Mucosa of rectum (tissue), 2 donors: ENCODE measurements around the gene EPHB1.
"Not testable (repeated sequence)": the region's sequence is repeated elsewhere in the genome, so short reads cannot be mapped to it uniquely, and the experiment has no call there.

Source experiments
- H3K27ac ChIP-seq, 2 donors: one replicate each; pipeline ENCODE4 v1.7.0; 2013; ENCODE audit warnings: inconsistent platforms in 2 of 2, low read depth in 2 of 2, low read length in 2 of 2
- H3K27me3 ChIP-seq, 2 donors: one replicate each; pipeline ENCODE4 v1.7.0; 2013; ENCODE audit warnings: low read length in 2 of 2; ENCODE audit not compliant: control insufficient read depth in 2 of 2, insufficient read depth in 2 of 2
- H3K36me3 ChIP-seq, 2 donors: one replicate each; pipeline ENCODE4 v1.7.0; 2013; ENCODE audit warnings: low read length in 2 of 2; ENCODE audit not compliant: control insufficient read depth in 2 of 2, insufficient read depth in 2 of 2
- H3K4me1 ChIP-seq, 2 donors: one replicate each; pipeline ENCODE4 v1.7.0; 2013; ENCODE audit warnings: low read length in 2 of 2, mild to moderate bottlenecking in 1 of 2; ENCODE audit not compliant: control insufficient read depth in 2 of 2, insufficient read depth in 2 of 2
- H3K4me3 ChIP-seq, 2 donors: one replicate each; pipeline ENCODE4 v1.7.0; 2013; ENCODE audit warnings: low read length in 2 of 2
- H3K9ac ChIP-seq, 2 donors: one replicate each; pipeline ENCODE4 v1.7.0; 2013; ENCODE audit warnings: low read length in 2 of 2, low read depth in 1 of 2, mild to moderate bottlenecking in 1 of 2
- H3K9me3 ChIP-seq, 2 donors: one replicate each; pipeline ENCODE4 v1.7.0; 2013; ENCODE audit warnings: low read length in 2 of 2; ENCODE audit not compliant: control insufficient read depth in 2 of 2
- donor health status: healthy.
- donor health status: Normal muscosa, but diverticular disease.

Gene EPHB1

DNA sequence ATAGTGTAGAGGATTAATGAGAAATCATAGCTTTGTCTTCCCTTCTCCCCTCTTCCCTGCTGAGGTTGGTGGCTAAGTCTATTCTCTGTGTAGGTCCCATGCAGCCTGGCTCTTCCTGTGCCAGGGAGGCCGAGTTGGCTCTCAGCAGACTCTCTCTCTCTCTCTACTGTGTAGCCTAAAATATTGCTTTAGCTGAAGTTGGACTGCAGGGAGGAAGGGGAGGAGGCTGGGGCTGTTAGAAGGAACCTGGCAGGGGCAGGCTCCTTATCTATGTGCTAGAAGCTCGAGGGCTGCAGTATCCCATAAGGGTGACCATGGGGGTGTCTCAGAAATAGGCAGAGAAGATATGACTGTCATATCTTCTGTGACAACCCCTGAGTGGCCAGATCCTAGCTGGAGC is 160.8 kb downstream of the EPHB1 start:
- no peak overlapping the region for H3K4me3 ChIP-seq
- H3K4me1 ChIP-seq, result no peaks in the 10 kb centered on the region
- H3K27ac ChIP-seq, result no peak overlapping the region
- H3K27me3 ChIP-seq, result no peaks in the 10 kb centered on the region
- no peaks in the 10 kb centered on the region for H3K36me3 ChIP-seq
- no peaks in the 10 kb centered on the region for H3K9me3 ChIP-seq
- no peak overlapping the region for H3K9ac ChIP-seq

DNA sequence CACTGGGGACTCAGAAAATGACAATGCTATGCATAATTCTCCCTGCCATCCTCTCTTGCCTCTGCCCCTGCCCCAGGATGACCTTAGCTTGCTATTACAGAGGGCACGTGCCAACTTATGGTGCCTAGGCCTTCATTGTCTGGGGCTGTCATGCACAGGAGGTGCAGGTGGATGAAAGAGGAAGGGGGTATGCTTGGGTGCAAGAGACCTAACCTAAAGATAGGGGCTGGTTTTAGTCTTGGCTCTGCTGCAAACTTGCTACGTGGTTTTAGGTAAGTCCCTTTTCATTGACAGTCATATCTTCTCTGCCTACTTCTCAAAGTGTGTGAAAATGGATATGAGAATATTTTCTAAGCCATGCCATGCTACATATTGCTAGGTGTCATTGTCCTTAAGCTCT is 161.3 kb downstream of the EPHB1 start:
- H3K9me3 ChIP-seq, result no peaks in the 10 kb centered on the region
- no peaks in the 10 kb centered on the region for H3K27me3 ChIP-seq
- H3K36me3 ChIP-seq, result no peaks in the 10 kb centered on the region
- H3K27ac ChIP-seq, result no peak overlapping the region
- H3K4me1 ChIP-seq, result no peaks in the 10 kb centered on the region
- H3K4me3 ChIP-seq, result no peak overlapping the region
- no peak overlapping the region for H3K9ac ChIP-seq

DNA sequence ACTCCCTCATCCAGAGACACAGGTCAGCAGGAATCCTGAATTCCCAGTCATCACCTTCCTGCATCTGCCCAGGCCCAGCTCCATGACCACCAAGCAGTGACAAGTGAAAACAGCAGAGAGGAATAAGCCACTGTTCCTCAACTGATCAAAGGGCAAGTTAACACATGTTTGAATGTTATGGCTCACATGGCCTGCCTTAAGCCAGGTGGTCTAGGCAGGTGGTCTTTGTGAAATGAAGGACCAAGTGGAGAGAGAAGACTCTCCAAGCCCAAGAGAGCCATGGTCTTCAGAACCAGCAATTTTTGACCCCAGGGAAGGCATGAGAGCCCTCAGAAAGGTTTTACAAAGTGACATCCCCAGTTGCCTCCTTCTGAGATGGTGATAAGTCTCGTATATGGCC is 161.8 kb downstream of the EPHB1 start:
- Histone ChIP-seq H3K4me1 (no peaks in the 10 kb centered on the region), H3K9me3 (no peaks in the 10 kb centered on the region), H3K27ac (no peak overlapping the region), H3K9ac (no peak overlapping the region), H3K27me3 (no peaks in the 10 kb centered on the region), H3K4me3 (no peak overlapping the region), H3K36me3 (no peaks in the 10 kb centered on the region)

DNA sequence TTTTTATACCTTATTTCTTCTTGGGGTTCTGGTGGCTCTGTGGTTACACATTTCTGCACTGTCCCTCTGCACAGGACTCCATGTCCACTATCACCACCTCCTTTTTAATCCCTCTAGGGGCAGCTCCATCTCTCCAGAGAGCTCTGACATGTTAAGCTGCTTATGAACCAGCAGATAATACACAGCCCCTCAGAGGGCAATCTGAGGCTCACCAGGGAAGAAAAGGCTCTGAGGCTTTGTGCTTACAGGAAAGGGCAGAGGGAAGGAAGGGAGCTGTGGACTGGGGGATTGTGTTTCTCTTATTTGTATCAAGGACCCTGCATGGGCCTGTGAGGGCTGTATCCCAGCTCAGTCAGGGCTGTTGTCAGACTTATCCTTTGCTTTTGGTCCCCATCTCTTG is 164.5 kb downstream of the EPHB1 start:
- no peaks in the 10 kb centered on the region for H3K27me3 ChIP-seq
- H3K36me3 ChIP-seq, result no peaks in the 10 kb centered on the region
- H3K4me1 ChIP-seq, result no peaks in the 10 kb centered on the region
- no peak overlapping the region for H3K9ac ChIP-seq
- no peak overlapping the region for H3K4me3 ChIP-seq
- no peaks in the 10 kb centered on the region for H3K9me3 ChIP-seq
- H3K27ac ChIP-seq, result no peak overlapping the region

DNA sequence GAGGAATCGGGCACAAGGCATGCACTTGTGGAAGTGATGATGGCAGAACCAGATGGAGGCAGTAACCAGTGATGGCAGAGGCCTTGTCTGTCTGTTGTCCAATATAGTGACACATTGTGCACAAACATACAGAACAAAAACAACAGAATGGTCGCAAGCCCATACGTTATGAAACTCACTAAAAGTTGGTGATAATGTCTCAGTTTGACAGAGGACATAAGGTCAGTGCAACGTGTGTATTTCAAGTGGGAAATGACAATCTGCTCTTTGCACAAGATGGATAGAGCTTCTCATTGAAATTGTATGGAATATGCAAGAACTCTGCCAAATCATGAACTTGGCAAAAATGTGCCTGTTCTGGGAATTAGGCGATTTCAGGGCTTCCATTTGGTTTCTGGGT is 169.2 kb downstream of the EPHB1 start:
- Histone ChIP-seq H3K27ac (no peak overlapping the region), H3K9me3 (no peaks in the 10 kb centered on the region), H3K4me3 (no peak overlapping the region)

DNA sequence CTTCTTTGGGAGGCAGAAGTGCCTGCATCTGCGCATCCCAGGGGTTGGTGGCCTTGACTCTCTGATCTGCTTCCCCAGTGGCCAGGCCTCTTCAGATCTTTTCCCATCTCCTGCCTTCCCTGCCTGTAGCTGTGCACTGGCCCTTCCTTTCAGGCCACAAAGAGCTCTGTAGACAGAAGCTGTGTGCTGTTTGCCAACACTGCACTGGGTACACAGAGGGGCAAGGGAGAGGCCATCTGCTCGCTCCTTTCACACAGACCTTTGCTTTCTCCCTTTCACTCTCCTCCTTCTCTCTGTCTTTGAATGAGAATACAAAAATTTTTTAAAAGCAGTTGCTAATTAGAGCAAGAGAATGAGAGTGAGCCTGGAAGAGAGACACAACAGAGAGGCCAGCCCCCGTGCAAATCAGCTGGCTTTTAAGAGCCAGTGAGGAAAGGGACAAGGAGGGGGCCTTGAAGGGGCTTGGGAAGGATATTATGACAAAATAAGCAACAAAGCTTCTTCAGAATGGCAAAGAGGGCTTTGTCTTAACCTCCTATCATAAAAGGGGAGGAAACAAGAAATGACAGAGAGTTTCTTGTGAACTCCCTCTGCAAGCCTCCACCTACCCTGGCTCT is 170.9 kb downstream of the EPHB1 start:
- no peak overlapping the region for H3K27ac ChIP-seq
- H3K27me3 ChIP-seq, result no peaks in the 10 kb centered on the region
- H3K9ac ChIP-seq, result no peak overlapping the region
- H3K36me3 ChIP-seq, result no peaks in the 10 kb centered on the region
- no peaks in the 10 kb centered on the region for H3K9me3 ChIP-seq
- H3K4me3 ChIP-seq, result no peak overlapping the region
- H3K4me1 ChIP-seq, result no peaks in the 10 kb centered on the region

More for the DNA sequence above, 169.2 kb downstream of the EPHB1 start:
- no peaks in the 10 kb centered on the region for H3K4me1 ChIP-seq
- H3K27me3 ChIP-seq, result no peaks in the 10 kb centered on the region
- no peak overlapping the region for H3K9ac ChIP-seq
- no peaks in the 10 kb centered on the region for H3K36me3 ChIP-seq

DNA sequence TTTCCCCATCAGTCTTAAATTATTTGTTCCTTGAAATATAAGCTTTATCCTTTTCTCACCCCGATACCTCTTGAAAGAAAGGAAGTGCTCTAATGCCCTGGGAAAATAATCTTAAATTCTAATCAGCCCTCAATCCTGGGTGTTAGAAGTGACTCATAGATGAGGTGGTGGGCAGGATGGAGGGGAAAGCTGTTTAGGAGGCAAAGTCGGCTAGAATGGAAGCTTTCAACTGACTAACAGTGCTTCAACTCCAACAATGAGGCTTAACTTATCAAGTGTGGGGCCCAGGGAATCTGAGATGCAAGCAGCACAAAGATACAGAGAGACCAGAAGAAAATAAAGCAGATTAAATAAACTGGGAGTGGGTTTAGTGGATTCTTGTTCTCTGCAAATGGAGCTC is 175.8 kb downstream of the EPHB1 start:
- H3K27me3 ChIP-seq, result no peaks in the 10 kb centered on the region

DNA sequence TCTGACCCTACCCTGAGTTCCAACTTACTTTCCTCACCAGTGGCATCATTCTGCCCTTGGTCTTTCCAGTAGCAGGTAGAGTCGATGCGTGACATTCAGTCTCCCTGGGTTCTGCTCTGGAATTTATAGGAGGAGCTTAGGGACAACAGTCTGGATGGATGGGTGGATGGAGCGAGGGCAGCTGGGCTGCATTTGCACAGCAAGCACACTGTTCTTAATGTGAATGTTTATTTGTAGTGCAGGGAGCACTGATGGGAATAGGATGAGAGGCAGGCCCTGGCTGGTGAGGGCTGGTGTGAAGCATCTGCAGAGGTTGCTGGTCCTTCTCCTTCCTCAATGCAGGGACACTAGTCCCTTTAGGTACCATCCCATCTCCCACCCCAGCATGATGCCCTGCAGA is 176.2 kb downstream of the EPHB1 start:
- Histone ChIP-seq H3K4me1 (no peaks in the 10 kb centered on the region), H3K9ac (no peak overlapping the region), H3K27ac (no peak overlapping the region), H3K27me3 (no peaks in the 10 kb centered on the region), H3K9me3 (no peaks in the 10 kb centered on the region), H3K36me3 (no peaks in the 10 kb centered on the region), H3K4me3 (no peak overlapping the region)

More for the DNA sequence above, 175.8 kb downstream of the EPHB1 start:
- no peaks in the 10 kb centered on the region for H3K4me1 ChIP-seq
- H3K36me3 ChIP-seq, result no peaks in the 10 kb centered on the region
- no peak overlapping the region for H3K27ac ChIP-seq
- H3K4me3 ChIP-seq, result no peak overlapping the region
- H3K9me3 ChIP-seq, result no peaks in the 10 kb centered on the region
- H3K9ac ChIP-seq, result no peak overlapping the region

DNA sequence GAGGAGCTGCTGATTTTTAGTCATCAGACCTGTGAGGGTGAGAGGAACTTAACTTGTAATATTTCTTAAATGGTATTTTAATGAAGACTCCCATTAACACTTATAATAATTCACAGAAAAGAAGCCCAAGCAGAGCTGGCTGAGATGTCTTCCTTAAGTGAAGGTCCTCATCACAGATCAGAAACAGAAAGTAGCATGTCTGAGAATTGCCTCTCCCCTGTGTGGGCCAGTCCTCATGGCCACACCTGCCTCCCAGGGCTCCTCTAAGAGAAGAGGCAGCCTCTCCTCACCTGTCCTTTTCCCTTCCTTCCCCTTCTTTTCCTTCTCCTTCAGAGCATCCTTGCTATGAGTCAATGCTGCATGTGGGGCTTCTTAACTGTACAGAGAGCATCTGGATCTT is 176.8 kb downstream of the EPHB1 start:
- H3K4me3 ChIP-seq, H3K9me3 ChIP-seq, H3K27ac ChIP-seq, H3K9ac ChIP-seq, H3K27me3 ChIP-seq, H3K36me3 ChIP-seq, H3K4me1 ChIP-seq: not testable (repeated sequence)

DNA sequence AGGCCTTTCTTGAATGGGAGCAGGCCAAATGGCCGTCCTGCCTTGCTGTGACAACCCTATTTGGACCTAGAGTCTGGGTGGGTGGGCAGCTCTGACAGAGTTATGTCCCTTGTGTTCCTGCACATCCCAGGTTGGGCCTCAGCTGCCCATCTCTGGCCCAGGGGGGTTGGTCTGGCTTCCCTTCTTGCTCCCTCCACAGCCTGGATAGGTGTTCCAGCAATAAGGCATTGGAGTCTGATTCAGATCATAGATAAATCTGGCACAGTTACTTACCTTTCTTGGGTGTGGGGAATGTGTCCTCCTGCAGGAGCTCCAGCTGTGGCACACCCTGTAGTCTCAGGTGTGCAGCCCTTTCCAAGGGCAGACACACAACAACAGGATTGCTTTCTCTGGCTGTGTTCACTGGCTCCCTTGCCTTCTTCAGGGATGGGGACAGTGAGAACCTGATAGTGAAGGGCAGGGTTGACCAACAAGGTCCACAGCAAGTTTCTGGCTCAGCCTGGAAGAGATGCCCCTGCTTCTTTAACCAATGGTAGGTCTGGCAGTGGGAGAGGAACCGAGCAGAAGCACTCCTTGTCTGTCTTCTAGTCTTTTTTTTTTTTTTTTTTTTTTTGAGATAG is 177.9 kb downstream of the EPHB1 start:
- Histone ChIP-seq H3K36me3 (no peaks in the 10 kb centered on the region), H3K4me1 (no peaks in the 10 kb centered on the region), H3K9ac (no peak overlapping the region), H3K4me3 (no peak overlapping the region), H3K27me3 (no peaks in the 10 kb centered on the region), H3K27ac (no peak overlapping the region), H3K9me3 (no peaks in the 10 kb centered on the region)
